Neural progenitor cell (in vitro differentiated cells): ENCODE data around the gene TVP23C.
"Not testable (repeated sequence)": the region's sequence is repeated elsewhere in the genome, so short reads cannot be mapped to it uniquely, and the experiment has no call there.

Experiments
- EZH2 ChIP-seq: fragments of 200-600 bp; sonication (generic); IDR thresholded peaks from 2 replicates; pipeline ENCODE4 v1.6.1; 2017; ENCODE audit warnings: antibody characterized with exemption, mild to moderate bottlenecking, moderate library complexity
- TF ChIP-seq, protein P1 (sequence below): fragments of 200-600 bp; sonication (generic); IDR thresholded peaks from 2 replicates; pipeline ENCODE4 v1.5.1; 2017; ENCODE audit warnings: antibody characterized with exemption, mild to moderate bottlenecking

DNA sequence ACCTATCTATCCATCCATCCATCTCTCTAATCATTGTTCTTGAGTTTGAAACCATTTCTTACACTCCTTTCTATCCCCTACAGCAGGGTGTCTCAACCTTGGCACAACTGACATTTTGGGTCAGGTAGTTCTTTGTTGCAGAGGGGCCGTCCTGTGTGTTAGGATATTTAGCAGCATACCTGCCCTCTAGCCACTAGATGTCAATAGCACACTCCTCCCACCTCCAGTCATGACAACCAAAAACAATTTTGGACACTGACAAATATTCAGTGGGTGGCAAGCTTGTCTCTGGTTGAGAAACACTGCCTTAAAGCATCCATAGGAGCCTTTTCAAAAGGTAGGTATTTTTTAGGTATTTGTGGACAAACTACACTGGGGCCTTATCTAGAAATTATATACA lies 10.4 kb downstream of the TVP23C start:
- TF ChIP-seq, protein P1, sequence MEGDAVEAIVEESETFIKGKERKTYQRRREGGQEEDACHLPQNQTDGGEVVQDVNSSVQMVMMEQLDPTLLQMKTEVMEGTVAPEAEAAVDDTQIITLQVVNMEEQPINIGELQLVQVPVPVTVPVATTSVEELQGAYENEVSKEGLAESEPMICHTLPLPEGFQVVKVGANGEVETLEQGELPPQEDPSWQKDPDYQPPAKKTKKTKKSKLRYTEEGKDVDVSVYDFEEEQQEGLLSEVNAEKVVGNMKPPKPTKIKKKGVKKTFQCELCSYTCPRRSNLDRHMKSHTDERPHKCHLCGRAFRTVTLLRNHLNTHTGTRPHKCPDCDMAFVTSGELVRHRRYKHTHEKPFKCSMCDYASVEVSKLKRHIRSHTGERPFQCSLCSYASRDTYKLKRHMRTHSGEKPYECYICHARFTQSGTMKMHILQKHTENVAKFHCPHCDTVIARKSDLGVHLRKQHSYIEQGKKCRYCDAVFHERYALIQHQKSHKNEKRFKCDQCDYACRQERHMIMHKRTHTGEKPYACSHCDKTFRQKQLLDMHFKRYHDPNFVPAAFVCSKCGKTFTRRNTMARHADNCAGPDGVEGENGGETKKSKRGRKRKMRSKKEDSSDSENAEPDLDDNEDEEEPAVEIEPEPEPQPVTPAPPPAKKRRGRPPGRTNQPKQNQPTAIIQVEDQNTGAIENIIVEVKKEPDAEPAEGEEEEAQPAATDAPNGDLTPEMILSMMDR: peak; percentile 17
- not testable (repeated sequence) for TF ChIP-seq EZH2
